Caco-2 (cell line): ENCODE measurements around the gene ITGB2. TPM values are rescaled to one million over a fixed set of nuclear protein-coding genes. Genes with fewer than 3 reads are reported as not detected.

ENCODE experiments used
- BruUV-seq: library from RNA; stranded (reverse); fragments of 400-500 nt; replicated peaks from 2 replicates; lab custom pipeline; 2021; lab: Mats Ljungman, UMichigan
- CTCF ChIA-PET: fragments of 300-600 bp; sonication (Branson Sonifier 250); formaldehyde crosslinking; loops from one replicate; lab custom pipeline; 2022; ENCODE audit warnings: antibody characterized with exemption; lab: Charles Lee
- POLR2A ChIA-PET: fragments of 300-600 bp; sonication (Branson Sonifier 250); formaldehyde crosslinking; loops from one replicate; lab custom pipeline; 2022; ENCODE audit warnings: antibody characterized with exemption; lab: Charles Lee
- DNase-seq, 2 experiments: peaks; one replicate each; pipeline versions ENCODE4 v3.0.0 to v3.0.0-alpha.2; 2020 to 2022
- H3K27me3 ChIP-seq: replicated peaks from 2 replicates; pipeline ENCODE4 v1.6.0; 2011; ENCODE audit warnings: low read length; ENCODE audit not compliant: control insufficient read depth, insufficient read depth
- H3K36me3 ChIP-seq: 2 replicates; pipeline ENCODE4 v1.5.1; 2011; ENCODE audit warnings: low read length; ENCODE audit not compliant: control insufficient read depth, insufficient read depth
- H3K4me1 ChIP-seq: fragments of 250-450 bp; sonication (Bioruptor Pico); 2 replicates; pipeline ENCODE4 v1.5.1; 2020; ENCODE audit warnings: mild to moderate bottlenecking
- H3K4me3 ChIP-seq: 2 replicates; pipeline ENCODE4 v1.5.1; 2011; ENCODE audit warnings: low read depth, mild to moderate bottlenecking, control low read depth, low read length
- H3K9me3 ChIP-seq: fragments of 250-450 bp; sonication (Bioruptor Pico); 2 replicates; pipeline ENCODE4 v1.5.1; 2020; ENCODE audit warnings: mild to moderate bottlenecking, moderate library complexity
- H3K27ac Mint-ChIP-seq: one replicate; pipeline ENCODE4 v1.8.0; 2022; ENCODE audit warnings: mixed read lengths; ENCODE audit not compliant: unreplicated experiment
- H3K27me3 Mint-ChIP-seq: one replicate; pipeline ENCODE4 v1.8.0; 2022; ENCODE audit warnings: mixed read lengths; ENCODE audit not compliant: insufficient read depth, unreplicated experiment
- H3K36me3 Mint-ChIP-seq: one replicate; pipeline ENCODE4 v1.8.0; 2022; ENCODE audit warnings: mild to moderate bottlenecking, mixed read lengths; ENCODE audit not compliant: insufficient read depth, unreplicated experiment
- H3K4me1 Mint-ChIP-seq: one replicate; pipeline ENCODE4 v1.8.0; 2022; ENCODE audit warnings: low read depth, mixed read lengths; ENCODE audit not compliant: unreplicated experiment
- H3K4me3 Mint-ChIP-seq: one replicate; pipeline ENCODE4 v1.8.0; 2022; ENCODE audit warnings: mild to moderate bottlenecking, moderate library complexity, mixed read lengths; ENCODE audit not compliant: unreplicated experiment
- H3K9me3 Mint-ChIP-seq: one replicate; pipeline ENCODE4 v1.8.0; 2022; ENCODE audit warnings: mixed read lengths; ENCODE audit not compliant: unreplicated experiment
- CTCF ChIP-seq, 2 experiments: fragments of 200-600 bp in 1 of 2; IDR thresholded peaks; 1 replicate in 1 of 2; 2 replicates in 1 of 2; pipeline versions ENCODE4 v1.5.1 to v1.8.0; 2011 to 2022; ENCODE audit warnings: antibody characterized with exemption in 1 of 2, control low read depth in 1 of 2, inconsistent platforms in 1 of 2, low read depth in 1 of 2, low read length in 1 of 2, mild to moderate bottlenecking in 1 of 2, moderate library complexity in 1 of 2; ENCODE audit not compliant: insufficient read depth in 1 of 2, severe bottlenecking in 1 of 2, unreplicated experiment in 1 of 2
- intact Hi-C: fragments of 100-400 bp; cut with micrococcal nuclease; formaldehyde crosslinking; loops from one replicate; pipeline ENCODE4 v1.10.0; 2022; ENCODE audit not compliant: unreplicated experiment
- total RNA-seq: library from RNA; stranded (reverse); gene quantifications from 2 replicates; pipeline ENCODE4 v1.2.3, GENCODE V29; 2022

Gene ITGB2
- total RNA-seq, 1 experiment from 2014 or later = 0.48 TPM

- POLR2A ChIA-PET = no interaction called here
- Mint-ChIP-seq H3K36me3 (no peaks in the 10 kb centered on the region), H3K27me3 (peaks cover 4% of the 10 kb centered on the region), H3K27ac (no peak overlapping the region), H3K9me3 (no peaks in the 10 kb centered on the region), H3K4me3 (no peak overlapping the region), H3K4me1 (no peaks in the 10 kb centered on the region)
- Histone ChIP-seq H3K27me3 (no peaks in the 10 kb centered on the region), H3K4me1 (no peaks in the 10 kb centered on the region), H3K36me3 (no peaks in the 10 kb centered on the region), H3K9me3 (no peaks in the 10 kb centered on the region), H3K4me3 (no peak overlapping the region)
- intact Hi-C loops = no loop called here
- CTCF ChIA-PET = no interaction called here
- no peak for TF ChIP-seq CTCF (IDR thresholded peaks at IDR 0.05; ENCODE audit: insufficient read depth in 1 of 2, low read depth in 1 of 2, low read length in 1 of 2, severe bottlenecking in 1 of 2, unreplicated experiment in 1 of 2)
- no peak for DNase-seq
- no TSS peak for BruUV-seq
Measured at GRCh38 chr21:44889625-44890337, 30.9 kb downstream of the ITGB2 start.

- no TSS peak for BruUV-seq
- H3K27ac Mint-ChIP-seq = no peak overlapping the region
- ChIA-PET CTCF (interaction anchor here (0.7 kb wide), 1 partner anchor 370 kb away, joined by 4 read pairs; no protein-coding TSS in a partner anchor), POLR2A (no interaction called here)
- H3K4me3 Mint-ChIP-seq = no peak overlapping the region
- Histone ChIP-seq H3K36me3 (no peaks in the 10 kb centered on the region), H3K27me3 (no peaks in the 10 kb centered on the region), H3K4me1 (no peaks in the 10 kb centered on the region), H3K9me3 (no peaks in the 10 kb centered on the region), H3K4me3 (no peak overlapping the region)
- H3K27me3 Mint-ChIP-seq = peaks cover 4% of the 10 kb centered on the region
- TF ChIP-seq CTCF (IDR thresholded peaks at IDR 0.05; ENCODE audit: insufficient read depth in 1 of 2, low read depth in 1 of 2, low read length in 1 of 2, severe bottlenecking in 1 of 2, unreplicated experiment in 1 of 2) = no peak
- intact Hi-C loops = no loop called here
- H3K9me3 Mint-ChIP-seq = no peaks in the 10 kb centered on the region
- H3K36me3 Mint-ChIP-seq = no peaks in the 10 kb centered on the region
- no peaks in the 10 kb centered on the region for H3K4me1 Mint-ChIP-seq
- no peak for DNase-seq
Measured at GRCh38 chr21:44888581-44889550, 31.8 kb downstream of the ITGB2 start.

- Mint-ChIP-seq H3K36me3 (no peaks in the 10 kb centered on the region), H3K27ac (no peak overlapping the region), H3K9me3 (no peaks in the 10 kb centered on the region), H3K4me3 (no peak overlapping the region), H3K4me1 (no peaks in the 10 kb centered on the region), H3K27me3 (no peaks in the 10 kb centered on the region)
- no peaks in the 10 kb centered on the region for H3K36me3 ChIP-seq
- no TSS peak for BruUV-seq
- H3K27me3 ChIP-seq = no peaks in the 10 kb centered on the region
- ChIA-PET CTCF (interaction anchor here (0.7 kb wide), 1 partner anchor 371 kb away, joined by 4 read pairs; no protein-coding TSS in a partner anchor), POLR2A (no interaction called here)
- intact Hi-C loops = no loop called here
- H3K4me3 ChIP-seq = no peak overlapping the region
- no peak for DNase-seq
- TF ChIP-seq CTCF (IDR thresholded peaks at IDR 0.05; ENCODE audit: insufficient read depth in 1 of 2, low read depth in 1 of 2, low read length in 1 of 2, severe bottlenecking in 1 of 2, unreplicated experiment in 1 of 2) = no peak
- no peaks in the 10 kb centered on the region for H3K4me1 ChIP-seq
- no peaks in the 10 kb centered on the region for H3K9me3 ChIP-seq
Measured at GRCh38 chr21:44887807-44888580, 32.7 kb downstream of the ITGB2 start.
